22Rv1 (cell line): Measurements from ENCODE around the gene BPIFA3.

Experiments
- CTCF ChIP-seq: fragments of 450-650 bp; IDR thresholded peaks from 2 replicates; pipeline ENCODE4 v1.5.1; 2017; ENCODE audit warnings: mild to moderate bottlenecking
- ZFX ChIP-seq: fragments of 450-650 bp; IDR thresholded peaks from 2 replicates; pipeline ENCODE4 v1.6.1; 2017; ENCODE audit warnings: antibody characterized with exemption, borderline replicate concordance

GRCh38 chr20:33272155-33272873 lies 55.2 kb downstream of the BPIFA3 start:
- TF ChIP-seq CTCF (no peak), ZFX (no peak)
